Stimulated activated naive CD8-positive, alpha-beta T cell treated with anti-CD3 and anti-CD28 coated beads, Interleukin-15, amount 100 ng/mL, for 72 hours (primary cell): ENCODE results near the gene POU4F1.

ENCODE experiments used
- ATAC-seq: fragments of 150-1000 bp; cut with Tn5 transposase; 2 replicates; pipeline ENCODE4 v1.10.0; 2021; ENCODE audit warnings: mild to moderate bottlenecking, moderate library complexity
- DNase-seq, 2 donors: peaks; one replicate each; pipeline ENCODE4 v3.0.0; 2021 to 2022
- H3K27ac Mint-ChIP-seq, 2 donors: one replicate each; pipeline ENCODE4 v1.8.0; 2022; ENCODE audit warnings: mild to moderate bottlenecking in 2 of 2, mixed read lengths in 2 of 2, moderate library complexity in 2 of 2
- H3K27me3 Mint-ChIP-seq: one replicate; pipeline ENCODE4 v1.8.0; 2022; ENCODE audit warnings: mixed read lengths
- H3K4me1 Mint-ChIP-seq: one replicate; pipeline ENCODE4 v1.8.0; 2022; ENCODE audit warnings: mild to moderate bottlenecking, mixed read lengths
- H3K4me3 Mint-ChIP-seq, 2 donors: one replicate each; pipeline ENCODE4 v1.8.0; 2022; ENCODE audit warnings: mild to moderate bottlenecking in 2 of 2, mixed read lengths in 2 of 2, moderate library complexity in 1 of 2
- H3K9me3 Mint-ChIP-seq, 2 donors: one replicate each; pipeline ENCODE4 v1.8.0; 2022; ENCODE audit warnings: mixed read lengths in 2 of 2

Gene POU4F1

DNA sequence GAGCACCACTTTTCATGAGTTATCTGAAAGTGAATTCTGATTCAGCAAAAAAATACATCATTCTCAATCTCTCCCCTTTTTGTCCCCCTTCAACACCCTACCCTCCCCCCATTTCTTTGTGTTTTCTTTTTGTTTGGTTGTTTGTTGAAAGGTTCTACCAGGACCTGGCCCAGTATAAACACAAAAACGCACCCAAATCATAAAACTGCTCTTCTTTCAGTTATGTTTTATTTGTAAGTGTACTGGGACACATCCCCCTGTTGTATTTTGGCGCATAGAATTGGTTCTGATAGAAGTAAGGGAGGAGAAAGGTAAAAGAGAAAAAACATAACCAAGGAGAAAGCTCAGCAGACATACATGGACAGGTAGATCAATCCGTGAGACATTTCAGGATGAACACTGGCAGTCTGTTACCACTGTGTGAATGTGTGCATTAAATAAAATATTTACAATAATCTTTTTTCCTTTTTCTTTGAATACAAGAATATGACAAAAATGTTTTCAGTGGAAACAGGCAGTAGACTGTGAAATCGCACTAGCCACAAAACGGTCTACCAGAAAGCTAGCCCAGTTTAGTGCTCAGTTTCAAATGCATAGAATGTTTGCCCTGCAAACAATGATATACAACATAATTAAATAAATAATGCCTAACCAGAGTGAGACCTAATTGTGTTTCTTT, 4.2 kb downstream of the POU4F1 start:
- peaks cover 95% of the 10 kb centered on the region for H3K27me3 Mint-ChIP-seq
- peaks cover 44% of the 10 kb centered on the region for H3K4me1 Mint-ChIP-seq
- DNase-seq (no peak), ATAC-seq (no peak)
- no peak overlapping the region for H3K27ac Mint-ChIP-seq
- no peak overlapping the region for H3K4me3 Mint-ChIP-seq
- no peaks in the 10 kb centered on the region for H3K9me3 Mint-ChIP-seq

DNA sequence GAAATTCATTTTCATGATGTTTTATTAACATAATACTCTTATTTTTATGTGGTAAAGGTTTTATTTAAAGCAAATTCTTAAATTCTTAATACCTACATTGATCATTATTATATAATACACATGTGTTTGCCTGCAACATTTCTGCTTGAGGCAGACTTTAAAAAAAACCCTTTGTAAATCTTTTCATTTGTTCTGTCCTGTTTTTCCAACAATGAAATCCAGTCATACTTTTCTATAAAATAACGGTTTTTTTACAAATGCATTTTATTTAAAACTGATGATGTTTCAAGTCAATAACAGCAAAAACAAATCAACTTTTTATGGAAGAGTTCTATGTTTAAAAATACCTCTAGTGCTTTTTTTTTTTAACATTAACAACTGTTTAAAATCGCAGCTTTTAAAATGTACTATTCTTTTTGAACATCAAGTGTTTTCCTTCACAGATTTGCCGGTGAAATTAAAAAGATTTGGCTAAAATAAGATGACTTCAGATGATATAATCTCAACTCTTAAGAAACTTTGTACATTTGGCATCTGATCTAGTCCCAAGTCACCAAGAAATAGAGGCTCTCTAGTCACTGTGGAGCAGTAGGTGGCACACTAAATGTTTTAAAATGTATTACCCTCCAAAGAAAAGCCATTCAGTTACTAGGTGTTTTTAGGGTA, 5.1 kb downstream of the POU4F1 start:
- ATAC-seq = no peak
- Mint-ChIP-seq H3K9me3 (no peaks in the 10 kb centered on the region), H3K27me3 (peaks cover 95% of the 10 kb centered on the region), H3K4me3 (no peak overlapping the region), H3K27ac (no peak overlapping the region), H3K4me1 (peaks cover 41% of the 10 kb centered on the region)
- no peak for DNase-seq

DNA sequence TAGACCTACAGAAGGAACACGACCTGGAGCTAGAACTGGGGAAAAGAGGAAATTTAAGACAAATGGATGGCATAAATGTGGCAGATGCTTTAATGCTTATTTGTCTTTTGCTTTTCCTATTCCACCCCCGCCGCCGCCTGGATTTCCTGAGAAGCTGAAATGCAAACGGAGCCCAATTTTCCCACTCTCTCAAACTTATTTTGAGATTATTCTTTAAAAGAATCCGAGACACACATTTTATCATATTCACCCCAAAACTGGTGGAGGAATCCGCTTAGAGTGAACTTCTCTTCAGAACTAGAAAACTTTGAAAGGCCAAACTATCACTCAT, 5.8 kb downstream of the POU4F1 start:
- ATAC-seq (no peak), DNase-seq (no peak)
- Mint-ChIP-seq H3K27ac (no peak overlapping the region), H3K27me3 (peaks cover 95% of the 10 kb centered on the region), H3K9me3 (no peaks in the 10 kb centered on the region), H3K4me3 (no peak overlapping the region), H3K4me1 (peaks cover 34% of the 10 kb centered on the region)

DNA sequence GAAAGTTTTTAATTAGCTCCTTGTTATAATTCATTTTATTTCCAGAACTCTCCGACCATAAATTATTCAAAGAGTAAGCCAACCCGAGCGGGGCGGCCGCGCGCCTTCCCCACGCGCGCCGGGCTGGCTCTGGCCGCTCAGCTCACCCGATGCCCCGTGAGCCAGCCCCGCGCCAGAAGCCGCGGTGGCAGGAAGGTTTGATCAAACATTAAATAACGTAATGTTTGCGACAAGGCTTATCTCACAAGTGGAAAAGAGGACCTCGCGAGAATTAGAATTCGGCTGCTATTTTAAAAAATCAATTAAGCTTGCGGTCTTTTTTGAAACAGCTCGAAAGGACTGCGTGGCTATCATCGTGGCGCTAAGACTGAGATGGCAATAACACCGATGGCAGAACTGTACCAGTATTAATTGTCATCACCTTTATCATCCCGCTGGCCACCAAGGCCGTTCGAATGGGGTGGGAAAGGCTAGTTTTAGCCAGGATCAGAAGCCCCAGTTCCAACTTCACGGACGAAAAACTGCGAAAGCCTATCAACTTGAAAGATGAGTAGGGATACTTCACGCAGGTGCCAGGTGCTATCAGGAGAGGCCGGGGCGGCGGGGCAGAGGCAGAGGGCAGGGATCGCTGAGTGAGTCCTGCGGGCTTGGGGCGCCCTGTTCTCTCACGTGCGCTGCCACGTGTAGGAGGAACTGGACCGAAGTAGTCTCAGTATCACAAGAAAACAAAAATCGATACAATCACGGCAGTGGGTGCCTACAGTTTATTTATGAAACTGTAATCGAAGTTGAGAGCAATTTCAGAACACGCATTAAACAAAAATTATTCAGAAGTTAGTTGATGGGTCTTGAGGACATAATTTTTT, 6.4 kb downstream of the POU4F1 start:
- Mint-ChIP-seq H3K9me3 (no peaks in the 10 kb centered on the region), H3K27ac (peak overlapping the region in 1 of 2 donors; percentile 63), H3K4me1 (peaks cover 29% of the 10 kb centered on the region), H3K27me3 (peaks cover 95% of the 10 kb centered on the region), H3K4me3 (peak overlapping the region; percentile 23 to 70)
- DNase-seq (no peak), ATAC-seq (no peak)

DNA sequence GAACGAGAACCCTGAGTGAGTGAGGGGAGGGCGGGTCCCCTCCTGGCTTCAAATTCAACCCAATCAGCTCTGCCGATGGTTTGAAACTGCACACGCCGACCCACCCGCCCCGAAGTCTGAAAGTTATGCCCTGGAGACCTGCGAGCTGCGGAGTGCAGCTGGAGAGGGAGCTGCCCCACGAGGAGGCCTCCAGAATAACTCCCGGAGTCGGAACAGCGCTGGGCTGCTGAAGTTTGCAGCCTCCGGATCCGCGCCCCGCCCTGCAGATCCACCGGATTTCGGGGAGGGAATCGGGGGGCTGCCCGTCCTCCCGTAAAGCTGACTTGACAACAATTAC, 7.0 kb downstream of the POU4F1 start:
- peaks cover 27% of the 10 kb centered on the region for H3K4me1 Mint-ChIP-seq
- DNase-seq = no peak
- peak; percentile 28 for ATAC-seq
- no peak overlapping the region for H3K27ac Mint-ChIP-seq
- no peaks in the 10 kb centered on the region for H3K9me3 Mint-ChIP-seq
- peak overlapping the region; percentile 23 to 70 for H3K4me3 Mint-ChIP-seq
- peaks cover 95% of the 10 kb centered on the region for H3K27me3 Mint-ChIP-seq

DNA sequence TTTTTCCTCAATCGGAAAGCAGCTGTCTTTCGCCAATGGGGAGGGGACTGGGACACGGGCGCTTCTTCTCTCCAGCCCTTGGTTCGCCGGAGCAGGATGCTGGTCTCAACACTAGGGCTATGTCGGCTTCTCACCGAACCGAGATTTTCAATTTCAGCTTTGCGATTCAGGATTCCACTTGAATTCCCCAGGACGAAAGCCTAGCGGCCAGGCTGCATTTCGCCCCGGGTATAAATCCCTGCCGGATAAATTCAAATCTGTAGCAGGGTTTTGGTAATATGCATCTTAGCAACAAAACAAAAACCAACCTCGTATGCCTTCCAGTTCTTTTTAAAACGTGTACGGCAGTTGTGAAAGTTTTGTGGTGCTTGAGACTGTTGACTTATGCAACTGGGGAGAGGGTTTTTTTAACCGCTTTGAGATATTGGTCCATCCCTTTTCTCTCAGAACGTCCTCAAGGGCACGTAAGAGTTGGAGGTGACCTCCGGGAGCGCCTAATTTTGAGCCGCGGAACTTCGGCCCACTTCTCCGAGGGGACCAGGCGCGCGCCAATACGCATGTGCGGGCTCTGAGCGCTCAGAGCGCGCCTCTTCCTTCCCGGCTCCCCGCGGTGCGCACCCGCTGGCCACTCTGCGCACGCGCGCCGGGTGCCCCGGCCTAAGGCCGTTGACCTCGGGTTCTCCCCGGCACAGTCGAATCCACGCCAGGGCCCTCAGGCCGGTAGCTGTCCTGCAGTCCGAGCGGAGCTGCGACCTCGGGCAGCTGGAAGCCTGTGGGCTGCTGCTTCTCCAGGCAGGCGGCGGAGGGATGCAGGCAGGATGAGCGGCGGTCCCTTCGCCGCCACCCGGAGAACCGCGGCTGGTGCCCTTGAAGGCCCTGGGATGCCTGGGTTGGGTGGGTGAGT, 7.6 kb downstream of the POU4F1 start:
- ATAC-seq = peak; percentile 81
- no peak overlapping the region for H3K27ac Mint-ChIP-seq
- no peaks in the 10 kb centered on the region for H3K9me3 Mint-ChIP-seq

DNA sequence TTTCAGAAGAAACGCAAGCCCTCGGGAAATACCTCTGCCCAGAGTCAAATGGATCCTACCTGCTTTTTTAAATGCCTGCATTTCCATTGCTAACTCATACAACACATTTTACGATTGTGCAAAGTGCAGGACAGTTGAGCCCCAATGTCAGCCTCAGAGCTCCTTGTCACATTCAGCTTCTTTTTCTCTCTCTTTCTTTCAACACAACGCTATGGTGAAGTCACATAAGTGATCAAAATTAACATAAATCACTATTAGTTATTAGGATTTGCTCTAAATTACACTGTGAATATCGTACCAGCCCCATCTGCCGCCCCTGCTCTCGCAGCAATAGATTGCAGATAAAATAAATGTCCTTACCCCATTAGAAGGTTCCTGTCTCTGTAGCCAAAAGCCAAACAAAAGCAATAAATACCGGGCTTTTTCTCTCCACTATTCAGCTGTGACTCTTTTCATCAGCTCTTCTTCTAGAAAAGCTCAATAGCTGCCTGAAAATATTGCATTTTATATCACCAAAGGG, 8.8 kb downstream of the POU4F1 start:
- H3K4me3 Mint-ChIP-seq = no peak overlapping the region
- no peak overlapping the region for H3K27ac Mint-ChIP-seq
- DNase-seq (no peak), ATAC-seq (no peak)
- H3K27me3 Mint-ChIP-seq = peaks cover 88% of the 10 kb centered on the region
- no peaks in the 10 kb centered on the region for H3K9me3 Mint-ChIP-seq
- H3K4me1 Mint-ChIP-seq = peaks cover 13% of the 10 kb centered on the region

More for the DNA sequence above, 7.6 kb downstream of the POU4F1 start:
- peak in 1 of 2 donors; percentile 36 for DNase-seq
- Mint-ChIP-seq H3K4me3 (peak overlapping the region; percentile 37 to 70), H3K27me3 (peaks cover 89% of the 10 kb centered on the region), H3K4me1 (peaks cover 21% of the 10 kb centered on the region)

DNA sequence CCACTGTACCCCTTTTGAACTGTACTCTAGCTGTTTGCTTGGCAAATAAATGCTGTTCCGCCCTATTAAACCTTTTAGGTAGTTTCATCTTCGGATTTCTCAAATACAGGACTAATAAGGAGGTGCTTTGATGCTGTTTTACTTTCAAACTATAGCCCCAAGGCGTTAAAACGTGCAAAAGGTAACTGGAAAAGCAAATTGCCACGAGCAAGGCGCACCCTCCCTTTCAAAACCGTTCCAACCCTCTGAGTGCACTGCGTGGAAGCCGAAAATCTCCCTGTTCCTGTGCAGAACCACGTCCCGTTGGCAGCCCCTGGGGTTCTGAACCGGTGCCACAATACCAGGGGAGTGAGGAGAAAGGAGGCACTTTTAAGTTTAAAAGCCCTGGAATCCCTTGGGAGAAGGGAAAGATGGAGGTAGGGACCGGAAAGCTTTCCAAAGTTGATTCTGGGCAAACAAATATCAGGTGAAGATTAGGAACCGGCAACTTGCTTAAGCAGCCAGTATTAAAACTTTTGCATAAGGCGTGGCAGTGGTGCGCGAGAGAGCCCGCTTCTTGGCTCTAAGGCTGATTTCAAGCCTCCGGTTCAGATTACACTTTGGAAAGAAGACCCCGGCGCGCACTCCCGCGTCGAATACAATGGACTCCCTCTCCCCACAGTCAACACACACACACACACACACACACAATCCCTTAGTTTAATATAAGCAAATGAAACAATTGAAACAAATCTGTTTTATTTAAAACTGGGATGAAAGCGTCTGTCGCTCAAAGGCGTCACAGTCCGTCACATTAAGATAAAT, 9.5 kb downstream of the POU4F1 start:
- Mint-ChIP-seq H3K4me1 (peaks cover 13% of the 10 kb centered on the region), H3K27ac (peak overlapping the region in 1 of 2 donors; percentile 34), H3K4me3 (no peak overlapping the region), H3K9me3 (no peaks in the 10 kb centered on the region), H3K27me3 (peaks cover 88% of the 10 kb centered on the region)
- ATAC-seq (no peak), DNase-seq (no peak)

DNA sequence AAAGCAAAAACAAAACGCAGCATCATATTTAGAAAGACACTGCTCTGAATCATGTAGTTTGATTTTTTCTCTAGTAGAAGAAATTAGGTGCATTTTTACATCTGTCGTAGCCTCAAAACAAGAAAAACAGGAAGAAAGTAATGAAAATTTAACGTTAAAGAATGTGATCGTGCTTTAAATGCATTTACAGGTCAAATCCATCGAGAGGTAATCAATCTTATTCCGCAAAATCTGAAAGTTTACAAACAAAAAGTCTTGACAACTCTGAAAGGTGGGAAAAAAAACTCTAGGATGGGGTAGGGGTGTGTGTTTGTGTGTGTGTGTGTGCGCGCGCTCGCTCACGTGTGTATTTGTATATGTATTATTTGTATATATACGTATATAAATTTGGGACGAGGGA, 10.2 kb downstream of the POU4F1 start:
- H3K4me1 Mint-ChIP-seq = peaks cover 13% of the 10 kb centered on the region
- ATAC-seq (no peak), DNase-seq (no peak)
- no peak overlapping the region for H3K27ac Mint-ChIP-seq
- no peak overlapping the region for H3K4me3 Mint-ChIP-seq
- H3K27me3 Mint-ChIP-seq = peaks cover 89% of the 10 kb centered on the region
- peaks cover 0 to 5% of the 10 kb centered on the region in 2 donors for H3K9me3 Mint-ChIP-seq

DNA sequence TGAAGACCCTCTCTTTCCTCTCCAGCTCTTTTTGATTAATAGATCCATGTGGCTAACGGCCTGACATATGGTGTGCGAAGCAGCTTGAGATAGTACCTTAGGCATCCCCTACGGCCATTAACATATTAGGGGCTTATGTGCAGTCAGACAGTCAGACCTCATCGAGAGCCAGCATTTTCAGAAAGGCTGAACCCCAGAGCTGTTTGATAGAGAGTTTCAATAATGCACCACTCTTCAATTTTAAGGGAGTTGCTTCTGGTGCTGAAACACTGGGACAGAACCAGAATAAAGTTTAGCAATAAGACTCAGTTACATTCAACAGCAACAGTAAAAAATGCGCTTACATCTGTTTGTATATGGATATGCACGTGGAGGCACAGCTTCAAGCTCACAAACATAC, 10.8 kb downstream of the POU4F1 start:
- peaks cover 2 to 11% of the 10 kb centered on the region in 2 donors for H3K9me3 Mint-ChIP-seq
- ATAC-seq (no peak), DNase-seq (no peak)
- H3K4me3 Mint-ChIP-seq = no peak overlapping the region
- H3K4me1 Mint-ChIP-seq = peaks cover 13% of the 10 kb centered on the region
- H3K27me3 Mint-ChIP-seq = peaks cover 90% of the 10 kb centered on the region
- no peak overlapping the region for H3K27ac Mint-ChIP-seq

DNA sequence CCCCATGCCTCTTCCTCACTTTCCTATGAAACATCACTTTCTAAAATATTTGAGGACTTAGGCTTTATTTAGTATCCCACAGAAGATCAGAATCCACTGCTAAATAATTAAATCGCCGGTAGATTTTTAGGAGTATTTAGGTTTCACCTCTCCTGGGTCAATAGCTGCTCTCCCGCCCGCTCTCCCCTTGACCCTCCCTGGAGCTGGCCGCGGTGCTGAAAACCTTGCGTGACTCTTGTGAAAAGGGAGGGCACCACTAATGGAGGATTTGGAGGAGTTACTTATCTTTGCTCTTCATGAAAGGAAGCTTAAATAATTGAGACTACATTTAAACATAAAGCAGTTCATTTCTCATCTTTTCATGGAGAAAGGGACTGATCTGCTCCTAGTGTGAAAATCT, 14.1 kb downstream of the POU4F1 start:
- DNase-seq = no peak
- Mint-ChIP-seq H3K9me3 (peaks cover 11 to 13% of the 10 kb centered on the region in 2 donors), H3K4me3 (no peak overlapping the region), H3K27me3 (peaks cover 79% of the 10 kb centered on the region), H3K27ac (no peak overlapping the region), H3K4me1 (peaks cover 11% of the 10 kb centered on the region)
- ATAC-seq = no peak

DNA sequence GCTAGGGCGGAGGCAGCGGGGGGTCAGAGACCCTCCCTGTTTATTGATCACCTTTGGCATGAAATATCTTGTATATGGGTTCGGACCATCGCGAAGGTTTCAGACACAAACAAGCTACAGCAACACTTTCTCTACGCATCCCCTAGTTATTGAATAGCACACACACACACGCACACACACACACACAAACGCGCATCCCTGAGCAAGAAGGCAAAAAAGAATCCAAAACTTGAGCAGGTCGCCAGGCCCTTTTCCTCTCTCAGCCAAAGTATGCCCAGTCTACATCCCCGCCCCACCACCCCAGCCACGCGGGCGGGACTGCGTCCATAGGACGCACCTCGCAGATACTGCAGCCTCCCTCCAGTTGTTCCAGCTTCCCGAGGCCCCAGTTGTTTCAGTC, 16.0 kb downstream of the POU4F1 start:
- DNase-seq (no peak), ATAC-seq (no peak)
- peaks cover 60% of the 10 kb centered on the region for H3K27me3 Mint-ChIP-seq
- peaks cover 11 to 13% of the 10 kb centered on the region in 2 donors for H3K9me3 Mint-ChIP-seq
- H3K4me3 Mint-ChIP-seq = no peak overlapping the region
- no peak overlapping the region for H3K27ac Mint-ChIP-seq
- peaks cover 5% of the 10 kb centered on the region for H3K4me1 Mint-ChIP-seq

DNA sequence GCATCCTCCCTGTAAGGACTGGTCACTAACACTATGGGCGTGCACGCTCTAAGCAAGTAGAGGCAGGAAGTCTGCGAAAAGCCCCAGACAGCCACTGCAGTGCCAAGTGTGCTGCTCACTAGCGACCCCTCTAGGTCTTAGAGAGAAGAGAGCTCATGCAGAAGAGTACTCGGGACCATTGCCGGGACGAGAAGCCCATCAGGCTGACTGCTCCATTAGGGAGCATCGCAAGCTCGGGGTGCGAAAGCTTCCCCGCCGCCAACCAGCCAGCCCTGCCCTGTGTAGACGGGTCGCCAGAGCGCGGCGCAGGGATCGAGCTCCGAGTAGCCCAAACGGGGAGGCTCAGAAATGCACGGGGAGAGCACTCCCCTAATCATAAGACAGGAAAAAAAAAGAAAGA, 16.6 kb downstream of the POU4F1 start:
- Mint-ChIP-seq H3K4me3 (peak overlapping the region; percentile 20 to 64), H3K9me3 (peaks cover 11 to 13% of the 10 kb centered on the region in 2 donors), H3K27me3 (peaks cover 54% of the 10 kb centered on the region), H3K27ac (no peak overlapping the region), H3K4me1 (peaks cover 5% of the 10 kb centered on the region)
- ATAC-seq (peak; percentile 65), DNase-seq (no peak)

DNA sequence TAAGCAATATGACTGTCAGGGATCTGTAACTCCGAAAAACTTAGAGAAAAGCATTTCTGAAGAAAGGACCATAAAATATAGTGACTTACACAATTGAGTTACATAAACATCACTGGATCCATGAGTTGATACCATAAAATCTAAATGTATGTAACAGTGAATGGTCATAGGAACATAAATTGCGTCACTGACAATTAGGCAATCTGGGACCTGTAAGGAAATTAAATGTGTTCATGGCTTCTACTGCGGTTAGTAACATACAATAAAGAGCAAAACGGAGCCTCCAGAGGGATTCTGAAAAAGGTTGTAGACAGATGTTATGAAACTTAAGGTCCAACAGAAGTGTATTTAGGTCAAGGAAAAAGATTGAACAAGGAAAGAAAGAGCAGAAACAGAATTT, 27.1 kb downstream of the POU4F1 start:
- no peak for DNase-seq
- H3K4me1 Mint-ChIP-seq = no peaks in the 10 kb centered on the region

More for the DNA sequence above, 27.1 kb downstream of the POU4F1 start:
- ATAC-seq = no peak
- H3K27me3 Mint-ChIP-seq = peaks cover 34% of the 10 kb centered on the region
- peaks cover 0 to 6% of the 10 kb centered on the region in 2 donors for H3K9me3 Mint-ChIP-seq
- no peak overlapping the region for H3K27ac Mint-ChIP-seq
- no peak overlapping the region for H3K4me3 Mint-ChIP-seq
